ENCODE results near the gene CFHR5. TPM values are rescaled to one million over a fixed set of nuclear protein-coding genes. Genes with fewer than 3 reads are reported as not detected.
A peak's percentile ranks its signal among the peaks of the same experiment; 100 is the strongest.
"Not testable (repeated sequence)": the region's sequence is repeated elsewhere in the genome, so short reads cannot be mapped to it uniquely, and the experiment has no call there.

The CFHR5 gene
- total and polyA plus RNA-seq, 2 experiments from 2014 or later: not detected

DNA sequence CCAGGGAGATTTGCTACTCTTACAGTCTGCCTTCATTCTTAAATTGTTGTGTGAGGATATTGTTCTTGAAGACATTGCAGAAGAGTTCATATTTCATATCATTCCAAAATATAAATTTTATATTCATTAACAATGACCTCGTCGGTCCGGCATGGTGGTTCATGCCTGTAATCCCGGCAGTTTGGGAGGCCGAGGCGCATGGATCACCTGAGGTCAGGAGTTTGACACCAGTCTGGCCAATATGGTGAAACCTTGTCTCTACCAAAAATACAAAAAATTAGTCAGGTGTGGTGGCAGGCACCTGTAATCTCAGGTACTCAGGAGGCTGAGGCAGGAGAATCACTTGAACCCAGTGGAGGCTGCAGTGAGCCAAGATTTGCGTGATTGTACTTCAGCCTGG lies 4.9 kb downstream of the CFHR5 start:
- H3K27ac Mint-ChIP-seq; H3K36me3 Mint-ChIP-seq (ENCODE audit: low read depth); H3K79me2 ChIP-seq (replicated peaks; ENCODE audit: insufficient read depth); H3K27ac ChIP-seq (ENCODE audit: low read depth); H3K36me3 ChIP-seq (ENCODE audit: insufficient read depth); H3K4me3 ChIP-seq; H3K4me1 Mint-ChIP-seq; H3K9me2 ChIP-seq (ENCODE audit: insufficient read depth); H2AFZ ChIP-seq; H3K4me3 Mint-ChIP-seq; H4K20me1 ChIP-seq (replicated peaks; ENCODE audit: insufficient read depth); H3K4me1 ChIP-seq (ENCODE audit: insufficient read depth); DNase-seq (ENCODE audit: low spot score); H3F3A ChIP-seq (replicated peaks; ENCODE audit: low read depth); ATAC-seq; H3K4me2 ChIP-seq; H3K9me3 Mint-ChIP-seq; H3K27me3 Mint-ChIP-seq (ENCODE audit: insufficient read depth, low read depth, poor library complexity); H3K27me3 ChIP-seq (ENCODE audit: insufficient read depth): not testable (repeated sequence)

DNA sequence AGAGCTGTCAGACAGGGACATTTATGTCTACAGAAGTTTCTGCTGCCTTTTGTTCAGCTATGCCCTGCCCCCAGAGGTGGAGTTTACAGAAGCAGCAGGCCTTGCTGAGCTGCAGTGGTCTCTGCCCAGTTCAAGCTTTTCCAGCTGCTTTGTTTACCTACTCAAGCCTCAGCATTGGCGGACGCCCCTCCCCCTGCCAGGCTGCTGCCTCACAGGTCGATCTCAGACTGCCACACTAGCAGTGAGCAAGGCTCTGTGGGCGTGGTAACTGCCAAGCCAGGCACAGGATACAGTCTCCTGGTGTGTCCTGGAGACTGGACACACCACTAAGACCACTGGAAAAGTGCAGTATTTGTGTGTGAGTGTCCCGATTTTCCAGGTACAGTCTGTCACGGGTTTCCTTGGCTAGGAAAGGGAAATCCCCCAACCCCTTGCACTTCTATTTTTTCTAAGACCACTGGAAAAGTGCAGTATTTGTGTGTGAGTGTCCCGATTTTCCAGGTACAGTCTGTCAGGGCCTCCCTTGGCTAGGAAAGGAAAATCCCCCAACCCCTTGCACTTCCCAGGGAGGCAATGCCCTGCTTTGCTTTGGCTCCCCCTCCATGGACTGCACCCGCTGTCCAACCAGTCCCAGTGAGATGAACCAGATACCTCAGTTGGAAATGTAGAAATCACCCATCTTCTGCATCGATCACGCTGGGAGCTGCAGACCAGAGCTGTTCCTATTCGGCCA lies 14.7 kb downstream of the CFHR5 start:
- not testable (repeated sequence) for H3K9me2 ChIP-seq (ENCODE audit: insufficient read depth); H3K79me2 ChIP-seq (replicated peaks; ENCODE audit: insufficient read depth); H3K27me3 Mint-ChIP-seq (ENCODE audit: insufficient read depth, low read depth, poor library complexity); H3K36me3 ChIP-seq (ENCODE audit: insufficient read depth); H3K4me1 ChIP-seq (ENCODE audit: insufficient read depth); H4K20me1 ChIP-seq (replicated peaks; ENCODE audit: insufficient read depth); H3F3A ChIP-seq (replicated peaks; ENCODE audit: low read depth); H3K9me3 Mint-ChIP-seq; H3K27me3 ChIP-seq (ENCODE audit: insufficient read depth); H3K36me3 Mint-ChIP-seq (ENCODE audit: low read depth)
- peaks cover 13% of the 10 kb centered on the region for H3K4me1 Mint-ChIP-seq
- H3K27ac Mint-ChIP-seq: peak overlapping the region; percentile 73; the same call in 1 of the 2 replicates
- peak; percentile 95 for ATAC-seq
- Histone ChIP-seq H3K4me3 (peak overlapping the region; percentile 16; the same call in 1 of the 2 replicates), H3K4me2 (peak overlapping the region; percentile 57; the same call in 1 of the 2 replicates), H3K27ac (ENCODE audit: low read depth) (0 out of 2 replicates have a peak overlapping the region, but pooled peaks have one; percentile 28), H2AFZ (peak overlapping the region; percentile 64)
- TF ChIP-seq CREB1 (CRISPR knock-in tag; IDR thresholded peaks at IDR 0.05; ENCODE audit: low read depth): 0 out of 2 replicates have a peak, but pooled peaks have one; percentile 17
- peak; percentile 78 for DNase-seq (ENCODE audit: low spot score)
- H3K4me3 Mint-ChIP-seq: 0 out of 3 replicates have a peak overlapping the region, but pooled peaks have one; percentile 29

DNA sequence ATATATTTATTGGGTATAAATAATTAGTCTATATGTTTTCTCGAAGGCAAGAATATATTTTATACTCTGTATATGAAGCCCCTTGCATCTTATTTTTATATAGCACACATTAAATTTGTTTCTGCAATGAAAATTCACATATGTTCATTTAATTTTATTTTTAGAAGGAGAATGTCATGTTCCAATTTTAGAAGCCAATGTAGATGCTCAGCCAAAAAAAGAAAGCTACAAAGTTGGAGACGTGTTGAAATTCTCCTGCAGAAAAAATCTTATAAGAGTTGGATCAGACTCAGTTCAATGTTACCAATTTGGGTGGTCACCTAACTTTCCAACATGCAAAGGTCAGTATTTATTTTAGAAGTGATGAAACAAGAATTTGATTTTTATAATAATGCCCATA lies 16.6 kb downstream of the CFHR5 start:
- no peaks in the 10 kb centered on the region for H4K20me1 ChIP-seq (replicated peaks; ENCODE audit: insufficient read depth)
- H3K79me2 ChIP-seq (replicated peaks; ENCODE audit: insufficient read depth): no peaks in the 10 kb centered on the region
- TF ChIP-seq CREB1 (CRISPR knock-in tag; IDR thresholded peaks at IDR 0.05; ENCODE audit: low read depth) (no peak), JUNB (IDR thresholded peaks at IDR 0.05; ENCODE audit: unreplicated experiment) (no peak), STAT1 (IDR thresholded peaks at IDR 0.05; ENCODE audit: unreplicated experiment) (no peak), ZNF114 (CRISPR knock-in tag; IDR thresholded peaks at IDR 0.05) (no peak), NANOG (IDR thresholded peaks at IDR 0.05; ENCODE audit: borderline replicate concordance) (no peak)
- TF ChIP-seq, protein P1, sequence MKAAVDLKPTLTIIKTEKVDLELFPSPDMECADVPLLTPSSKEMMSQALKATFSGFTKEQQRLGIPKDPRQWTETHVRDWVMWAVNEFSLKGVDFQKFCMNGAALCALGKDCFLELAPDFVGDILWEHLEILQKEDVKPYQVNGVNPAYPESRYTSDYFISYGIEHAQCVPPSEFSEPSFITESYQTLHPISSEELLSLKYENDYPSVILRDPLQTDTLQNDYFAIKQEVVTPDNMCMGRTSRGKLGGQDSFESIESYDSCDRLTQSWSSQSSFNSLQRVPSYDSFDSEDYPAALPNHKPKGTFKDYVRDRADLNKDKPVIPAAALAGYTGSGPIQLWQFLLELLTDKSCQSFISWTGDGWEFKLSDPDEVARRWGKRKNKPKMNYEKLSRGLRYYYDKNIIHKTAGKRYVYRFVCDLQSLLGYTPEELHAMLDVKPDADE (IDR thresholded peaks at IDR 0.05): no peak
- H3K36me3 ChIP-seq (ENCODE audit: insufficient read depth): no peaks in the 10 kb centered on the region
- Mint-ChIP-seq H3K9me3 (no peaks in the 10 kb centered on the region; the same call in 2 of the 3 replicates), H3K27me3 (ENCODE audit: insufficient read depth, low read depth, poor library complexity) (peaks cover 4% of the 10 kb centered on the region), H3K27ac (no peak overlapping the region), H3K4me1 (peaks cover 13% of the 10 kb centered on the region), H3K4me3 (no peak overlapping the region), H3K36me3 (ENCODE audit: low read depth) (no peaks in the 10 kb centered on the region)
- ATAC-seq: no peak
- H3K27me3 ChIP-seq (ENCODE audit: insufficient read depth): no peaks in the 10 kb centered on the region
- H3K27ac ChIP-seq (ENCODE audit: low read depth): no peak overlapping the region
- no peak overlapping the region for H2AFZ ChIP-seq
- DNase-seq (ENCODE audit: low spot score): no peak
- H3K9me2 ChIP-seq (ENCODE audit: insufficient read depth): no peaks in the 10 kb centered on the region
- peaks cover 5% of the 10 kb centered on the region; the same call in 1 of the 2 replicates for H3K4me1 ChIP-seq (ENCODE audit: insufficient read depth)
- H3F3A ChIP-seq (replicated peaks; ENCODE audit: low read depth): no peaks in the 10 kb centered on the region
- H3K4me3 ChIP-seq: no peak overlapping the region
- H3K4me2 ChIP-seq: no peak overlapping the region

All from GM23338 (cell line).